ENCODE data around the gene GSDMA. TPM values are rescaled to one million over a fixed set of nuclear protein-coding genes. Genes with fewer than 3 reads are reported as not detected.
"Not testable (repeated sequence)": the region's sequence is repeated elsewhere in the genome, so short reads cannot be mapped to it uniquely, and the experiment has no call there.

GSDMA gene
- total RNA-seq, 1 experiment from 2014 or later = 0.55 TPM

DNA sequence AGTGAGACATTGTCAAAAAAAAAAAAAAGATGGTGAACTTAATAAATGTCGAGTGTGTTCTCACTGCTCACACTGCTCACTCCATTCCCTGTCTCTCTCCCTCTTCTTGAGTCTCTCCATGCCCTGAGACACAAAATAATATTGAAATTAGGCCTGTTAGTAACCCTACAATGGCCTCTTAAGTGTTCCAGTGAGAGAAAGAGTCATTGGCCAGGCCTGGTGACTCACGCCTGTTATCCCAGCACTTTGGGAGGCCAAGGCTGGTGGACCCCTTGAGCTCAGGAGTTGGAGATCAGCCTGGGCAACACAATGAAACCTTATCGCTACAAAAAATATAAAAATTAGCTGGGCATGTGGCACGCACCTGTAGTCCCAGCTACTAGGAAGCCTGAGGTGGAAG lies 36.3 kb downstream of the GSDMA start:
- intact Hi-C loops (cut with micrococcal nuclease; ENCODE audit: unreplicated experiment) = no loop called here
- Histone ChIP-seq H3K4me1 (replicated peaks; ENCODE audit: insufficient read depth) (no peaks in the 10 kb centered on the region), H2AFZ (no peak overlapping the region), H3K27me3 (ENCODE audit: insufficient read depth, low read depth) (no peaks in the 10 kb centered on the region), H3K27ac (no peak overlapping the region), H3K4me2 (no peak overlapping the region), H3K36me3 (ENCODE audit: low read depth) (no peaks in the 10 kb centered on the region), H3K4me3 (no peak overlapping the region), H3K9me3 (ENCODE audit: insufficient read depth, low read depth) (no peaks in the 10 kb centered on the region), H4K20me1 (ENCODE audit: insufficient read depth) (no peaks in the 10 kb centered on the region), H3K79me2 (ENCODE audit: low read depth) (no peaks in the 10 kb centered on the region), H3F3A (ENCODE audit: insufficient read depth, low read depth) (no peaks in the 10 kb centered on the region; the same call in none of the 2 replicates), H3K9me2 (ENCODE audit: insufficient read depth) (no peaks in the 10 kb centered on the region)
- TF ChIP-seq, protein P1, sequence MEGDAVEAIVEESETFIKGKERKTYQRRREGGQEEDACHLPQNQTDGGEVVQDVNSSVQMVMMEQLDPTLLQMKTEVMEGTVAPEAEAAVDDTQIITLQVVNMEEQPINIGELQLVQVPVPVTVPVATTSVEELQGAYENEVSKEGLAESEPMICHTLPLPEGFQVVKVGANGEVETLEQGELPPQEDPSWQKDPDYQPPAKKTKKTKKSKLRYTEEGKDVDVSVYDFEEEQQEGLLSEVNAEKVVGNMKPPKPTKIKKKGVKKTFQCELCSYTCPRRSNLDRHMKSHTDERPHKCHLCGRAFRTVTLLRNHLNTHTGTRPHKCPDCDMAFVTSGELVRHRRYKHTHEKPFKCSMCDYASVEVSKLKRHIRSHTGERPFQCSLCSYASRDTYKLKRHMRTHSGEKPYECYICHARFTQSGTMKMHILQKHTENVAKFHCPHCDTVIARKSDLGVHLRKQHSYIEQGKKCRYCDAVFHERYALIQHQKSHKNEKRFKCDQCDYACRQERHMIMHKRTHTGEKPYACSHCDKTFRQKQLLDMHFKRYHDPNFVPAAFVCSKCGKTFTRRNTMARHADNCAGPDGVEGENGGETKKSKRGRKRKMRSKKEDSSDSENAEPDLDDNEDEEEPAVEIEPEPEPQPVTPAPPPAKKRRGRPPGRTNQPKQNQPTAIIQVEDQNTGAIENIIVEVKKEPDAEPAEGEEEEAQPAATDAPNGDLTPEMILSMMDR (conservative IDR thresholded peaks at IDR 0.05) = no peak
- TF ChIP-seq EZH2 (IDR thresholded peaks at IDR 0.05; ENCODE audit: low read depth) = no peak
- ChIA-PET CTCF (no interaction called here), POLR2A (ENCODE audit: unreplicated experiment) (no interaction called here)
- BruUV-seq (replicated peaks) = no TSS peak
- no peak for DNase-seq

DNA sequence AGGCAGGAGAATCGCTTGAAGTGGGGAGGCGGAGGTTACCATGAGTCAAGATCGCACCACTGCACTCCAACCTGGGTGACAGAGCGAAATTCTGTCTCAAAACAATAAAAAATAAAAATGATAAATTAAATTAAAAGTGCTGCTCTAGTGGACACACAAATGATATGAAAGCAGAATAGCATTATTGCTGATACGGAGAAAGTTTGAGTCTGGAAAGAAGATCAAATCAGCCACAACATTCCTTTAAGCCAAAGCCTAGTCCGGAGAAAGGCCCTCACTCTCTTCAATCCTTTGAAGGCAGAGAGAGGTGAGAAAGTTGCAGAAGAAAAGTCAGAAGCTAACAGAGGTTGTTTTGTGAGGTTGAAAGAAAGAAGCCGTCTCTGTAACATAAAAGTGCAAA lies 37.4 kb downstream of the GSDMA start:
- no peaks in the 10 kb centered on the region for H3K4me1 ChIP-seq (replicated peaks; ENCODE audit: insufficient read depth)

DNA sequence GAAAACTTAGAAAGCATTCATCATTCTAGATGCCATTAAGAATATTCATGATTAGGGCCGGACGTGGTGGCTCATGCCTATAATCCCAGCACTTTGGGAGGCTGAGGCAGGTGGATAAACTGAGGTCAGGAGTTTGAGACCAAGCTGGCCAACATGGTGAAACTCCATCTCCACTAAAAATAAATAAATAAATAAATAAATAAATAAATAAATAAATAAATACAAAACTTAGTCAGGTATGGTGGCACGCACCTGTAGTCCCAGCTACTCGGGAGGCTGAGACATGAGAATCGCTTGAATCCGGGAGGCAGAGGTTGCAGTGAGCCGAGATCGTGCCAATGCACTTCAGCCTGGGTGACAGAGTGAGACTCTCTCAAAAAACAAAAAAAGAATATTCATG lies 38.5 kb downstream of the GSDMA start:
- H3K79me2 ChIP-seq (ENCODE audit: low read depth); H3K9me2 ChIP-seq (ENCODE audit: insufficient read depth); H3K36me3 ChIP-seq (ENCODE audit: low read depth); H3K27me3 ChIP-seq (ENCODE audit: insufficient read depth, low read depth); H3K4me1 ChIP-seq (replicated peaks; ENCODE audit: insufficient read depth); H4K20me1 ChIP-seq (ENCODE audit: insufficient read depth); H3K4me3 ChIP-seq; intact Hi-C loops (cut with micrococcal nuclease; ENCODE audit: unreplicated experiment); CTCF ChIA-PET; H3K4me2 ChIP-seq; POLR2A ChIA-PET (ENCODE audit: unreplicated experiment); H3F3A ChIP-seq (ENCODE audit: insufficient read depth, low read depth); H2AFZ ChIP-seq; H3K9me3 ChIP-seq (ENCODE audit: insufficient read depth, low read depth); BruUV-seq (replicated peaks); H3K27ac ChIP-seq; DNase-seq: not testable (repeated sequence)

More for the DNA sequence above, 37.4 kb downstream of the GSDMA start:
- ChIA-PET POLR2A (ENCODE audit: unreplicated experiment) (no interaction called here), CTCF (interaction anchor here (0.6 kb wide), 1 partner anchor 397 kb away, joined by 6 read pairs; no protein-coding TSS in a partner anchor)
- intact Hi-C loops (cut with micrococcal nuclease; ENCODE audit: unreplicated experiment) = no loop called here
- Histone ChIP-seq H3K27me3 (ENCODE audit: insufficient read depth, low read depth) (no peaks in the 10 kb centered on the region), H3K36me3 (ENCODE audit: low read depth) (no peaks in the 10 kb centered on the region), H4K20me1 (ENCODE audit: insufficient read depth) (no peaks in the 10 kb centered on the region), H3K9me2 (ENCODE audit: insufficient read depth) (no peaks in the 10 kb centered on the region), H2AFZ (no peak overlapping the region), H3K27ac (no peak overlapping the region), H3F3A (ENCODE audit: insufficient read depth, low read depth) (no peaks in the 10 kb centered on the region; the same call in none of the 2 replicates), H3K9me3 (ENCODE audit: insufficient read depth, low read depth) (no peaks in the 10 kb centered on the region), H3K79me2 (ENCODE audit: low read depth) (no peaks in the 10 kb centered on the region), H3K4me3 (no peak overlapping the region), H3K4me2 (no peak overlapping the region)
- TF ChIP-seq, protein P1 (conservative IDR thresholded peaks at IDR 0.05) = no peak
- no peak for TF ChIP-seq EZH2 (IDR thresholded peaks at IDR 0.05; ENCODE audit: low read depth)
- BruUV-seq (replicated peaks) = no TSS peak
- DNase-seq = no peak

DNA sequence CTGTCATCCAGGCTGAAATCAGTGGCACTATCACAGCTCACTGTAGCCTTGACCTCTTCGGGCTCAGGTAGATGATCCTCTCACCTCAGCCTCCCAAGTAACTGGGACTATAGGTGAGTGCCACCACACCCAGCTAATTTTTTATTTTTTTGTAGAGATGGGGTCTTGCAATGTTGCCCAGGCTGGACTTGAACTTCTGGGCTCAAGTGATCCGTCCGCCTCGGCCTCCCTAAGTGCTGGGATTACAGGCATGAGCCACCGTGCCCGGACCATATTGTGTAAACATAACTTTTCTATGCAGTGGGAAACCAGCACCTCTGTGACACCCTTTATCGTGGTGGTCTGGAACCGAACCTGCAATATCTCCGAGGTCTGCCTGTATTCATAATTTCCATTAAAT lies 41.3 kb downstream of the GSDMA start:
- Histone ChIP-seq H3K4me2 (no peak overlapping the region), H3K27ac (no peak overlapping the region), H3K4me3 (no peak overlapping the region), H3F3A (ENCODE audit: insufficient read depth, low read depth) (no peaks in the 10 kb centered on the region; the same call in 1 of the 2 replicates), H3K4me1 (replicated peaks; ENCODE audit: insufficient read depth) (no peaks in the 10 kb centered on the region), H4K20me1 (ENCODE audit: insufficient read depth) (no peaks in the 10 kb centered on the region), H3K79me2 (ENCODE audit: low read depth) (no peaks in the 10 kb centered on the region), H3K36me3 (ENCODE audit: low read depth) (no peaks in the 10 kb centered on the region), H3K9me3 (ENCODE audit: insufficient read depth, low read depth) (no peaks in the 10 kb centered on the region), H3K27me3 (ENCODE audit: insufficient read depth, low read depth) (no peaks in the 10 kb centered on the region), H2AFZ (no peak overlapping the region), H3K9me2 (ENCODE audit: insufficient read depth) (no peaks in the 10 kb centered on the region)
- no peak for DNase-seq
- BruUV-seq (replicated peaks) = no TSS peak
- CTCF ChIA-PET = no interaction called here
- POLR2A ChIA-PET (ENCODE audit: unreplicated experiment) = no interaction called here
- intact Hi-C loops (cut with micrococcal nuclease; ENCODE audit: unreplicated experiment) = no loop called here
- TF ChIP-seq EZH2 (IDR thresholded peaks at IDR 0.05; ENCODE audit: low read depth) = no peak
- TF ChIP-seq, protein P1 (conservative IDR thresholded peaks at IDR 0.05) = no peak

Measured in PC-9 (cell line).